GM19099 (cell line): Measurements from ENCODE around the gene LPXN.

Experiments used
- POLR2A ChIP-seq: IDR thresholded peaks from 3 replicates; pipeline ENCODE4 v1.6.1; 2011; ENCODE audit warnings: low read depth; ENCODE audit not compliant: insufficient read length; ENCODE audit errors: extremely low read depth

LPXN gene

GRCh38 chr11:58508005-58508404 is 67.7 kb downstream of the LPXN start, which contains the start of gene OR5B21:
OR5B21 (minus strand) TSS chr11:58508105; CDS start chr11:58508105, 0 bp downstream.
- no peak for TF ChIP-seq POLR2A

- TF ChIP-seq POLR2A, result no peak
Observed at GRCh38 chr11:58507355-58507754, 68.3 kb downstream of the LPXN start.

GRCh38 chr11:58506935-58507334 is 68.7 kb downstream of the LPXN start:
- no peak for TF ChIP-seq POLR2A

- TF ChIP-seq POLR2A, result no peak
Observed at GRCh38 chr11:58505849-58506248, 69.8 kb downstream of the LPXN start.

- TF ChIP-seq POLR2A, result no peak
Observed at GRCh38 chr11:58504232-58504631, 71.4 kb downstream of the LPXN start.

- no peak for TF ChIP-seq POLR2A
Observed at GRCh38 chr11:58503361-58503856, 72.2 kb downstream of the LPXN start.

GRCh38 chr11:58502004-58502403 is 73.7 kb downstream of the LPXN start:
- TF ChIP-seq POLR2A, result no peak

GRCh38 chr11:58498464-58498863 is 77.2 kb downstream of the LPXN start:
- no peak for TF ChIP-seq POLR2A

GRCh38 chr11:58497951-58498350 is 77.7 kb downstream of the LPXN start:
- no peak for TF ChIP-seq POLR2A

- TF ChIP-seq POLR2A, result no peak
Observed at GRCh38 chr11:58495906-58496305, 79.8 kb downstream of the LPXN start.

- TF ChIP-seq POLR2A, result no peak
Observed at GRCh38 chr11:58494101-58494500, 81.6 kb downstream of the LPXN start.

GRCh38 chr11:58493676-58494075 is 82.0 kb downstream of the LPXN start:
- TF ChIP-seq POLR2A, result no peak

GRCh38 chr11:58490827-58491226 is 84.8 kb downstream of the LPXN start:
- TF ChIP-seq POLR2A, result no peak

GRCh38 chr11:58487170-58487569 is 88.5 kb downstream of the LPXN start:
- TF ChIP-seq POLR2A, result no peak

- TF ChIP-seq POLR2A, result no peak
Observed at GRCh38 chr11:58485961-58486360, 89.7 kb downstream of the LPXN start.
